HepG2 (cell line): ENCODE data around the gene ABCC8. TPM values are rescaled to one million over a fixed set of nuclear protein-coding genes. Genes with fewer than 3 reads are reported as not detected.

ENCODE experiments used
- ATAC-seq: fragments of 200-7000 bp; cut with Tn5 transposase; 3 replicates; pipeline ENCODE4 v1.9.1; 2020; ENCODE audit warnings: mild to moderate bottlenecking, moderate library complexity
- BruUV-seq: library from RNA; stranded (reverse); fragments of 400-500 nt; replicated peaks from 2 replicates; lab custom pipeline; 2021; lab: Mats Ljungman, UMichigan
- CTCF ChIA-PET: fragments of 300-600 bp; formaldehyde crosslinking; extraction: SDS; loops from one replicate; lab custom pipeline; 2021; ENCODE audit warnings: low total read pairs, inconsistent platforms, low intra/inter-chr PET ratio; lab: Yijun Ruan, JAX
- POLR2A ChIA-PET: fragments of 350-600 bp; sonication (Branson Sonifier 250); formaldehyde crosslinking; loops from one replicate; lab custom pipeline; 2020; ENCODE audit warnings: antibody characterized with exemption, inconsistent platforms; lab: Yijun Ruan, JAX
- DNase-seq: peaks from one replicate; pipeline ENCODE4 v3.0.0-alpha.2; 2015; ENCODE audit warnings: low spot score
- FAIRE-seq: peaks from 3 replicates; lab custom pipeline; 2011; peaks lifted over from hg19 to GRCh38; lab: Jason Lieb, UNC
- H2AFZ ChIP-seq: one replicate; pipeline ENCODE4 v1.6.1; 2011; ENCODE audit warnings: low read length, inconsistent platforms
- H3K27ac ChIP-seq: fragments of 300-600 bp; 3 replicates; pipeline ENCODE4 v1.8.0; 2011; ENCODE audit warnings: mixed run types, mild to moderate bottlenecking, mixed read lengths, low read length, inconsistent platforms; ENCODE audit not compliant: insufficient read depth; ENCODE audit errors: extremely low read length
- H3K27me3 ChIP-seq, 2 experiments: fragments of 200-600 bp in 1 of 2; 2 replicates in 1 of 2; 3 replicates in 1 of 2; pipeline versions ENCODE4 v1.6.0 to v1.8.0; 2011; ENCODE audit warnings: low read length in 2 of 2, mild to moderate bottlenecking in 2 of 2, moderate library complexity in 2 of 2, inconsistent platforms in 1 of 2; ENCODE audit not compliant: insufficient read depth in 2 of 2, control insufficient read depth in 1 of 2
- H3K36me3 ChIP-seq, 2 experiments: fragments of 200-600 bp in 1 of 2; replicated peaks in 1 of 2; 2 replicates in 1 of 2; 3 replicates in 1 of 2; pipeline versions ENCODE4 v1.5.1 to v1.8.0; 2011; ENCODE audit warnings: low read length in 2 of 2, inconsistent platforms in 1 of 2; ENCODE audit not compliant: insufficient read depth in 2 of 2, control insufficient read depth in 1 of 2
- H3K4me1 ChIP-seq: 2 replicates; pipeline ENCODE4 v1.5.1; 2012; ENCODE audit warnings: low read length, inconsistent platforms; ENCODE audit not compliant: insufficient read depth
- H3K4me2 ChIP-seq: 2 replicates; pipeline ENCODE4 v1.6.0; 2011; ENCODE audit warnings: low read depth, low read length, inconsistent platforms
- H3K4me3 ChIP-seq, 3 experiments: fragments of 200-600 bp in 1 of 3; sonication (generic), shearing (Covaris generic) in 1 of 3; replicated peaks in 1 of 3; 2 replicates each; pipeline ENCODE4 v1.5.1; 2011 to 2016; ENCODE audit warnings: low read length in 3 of 3, inconsistent platforms in 2 of 3, low read depth in 2 of 3, mild to moderate bottlenecking in 2 of 3, control low read depth in 1 of 3, mixed read lengths in 1 of 3; ENCODE audit not compliant: insufficient read depth in 1 of 3
- H3K79me2 ChIP-seq: one replicate; pipeline ENCODE4 v1.6.1; 2011; ENCODE audit warnings: low read length, inconsistent platforms; ENCODE audit not compliant: insufficient read depth
- H3K9ac ChIP-seq: 2 replicates; pipeline ENCODE4 v1.6.0; 2011; ENCODE audit warnings: mild to moderate bottlenecking, low read depth, low read length, inconsistent platforms; ENCODE audit not compliant: insufficient read depth
- H3K9me3 ChIP-seq: 2 replicates; pipeline ENCODE4 v1.5.1; 2012; ENCODE audit warnings: mild to moderate bottlenecking, low read length
- H4K20me1 ChIP-seq: 2 replicates; pipeline ENCODE4 v1.6.0; 2011; ENCODE audit warnings: inconsistent platforms, mild to moderate bottlenecking, low read length, moderate library complexity; ENCODE audit not compliant: insufficient read depth
- JUNB ChIP-seq: sonication (generic); formaldehyde crosslinking; IDR thresholded peaks from 2 replicates; pipeline ENCODE4 v1.8.0; 2022; ENCODE audit warnings: missing genetic modification reagents, mild to moderate bottlenecking, borderline replicate concordance
- MIER2 ChIP-seq: IDR thresholded peaks from 2 replicates; pipeline ENCODE4 v1.6.1; 2016; ENCODE audit warnings: missing biosample characterization, missing genetic modification reagents
- NFIB ChIP-seq: sonication (generic); formaldehyde crosslinking; IDR thresholded peaks from 2 replicates; pipeline ENCODE4 v1.9.0; 2021; ENCODE audit warnings: missing genetic modification reagents, mild to moderate bottlenecking, borderline replicate concordance
- RXRA ChIP-seq: sonication (generic); formaldehyde crosslinking; IDR thresholded peaks from 2 replicates; pipeline ENCODE4 v1.5.1; 2020; ENCODE audit warnings: missing genetic modification reagents
- SRSF4 ChIP-seq: fragments of 200-400 bp; formaldehyde crosslinking; IDR thresholded peaks from one replicate; pipeline ENCODE4 v1.6.1; 2018; ENCODE audit warnings: mild to moderate bottlenecking, low read depth, low read length, moderate library complexity; ENCODE audit not compliant: poor library complexity, severe bottlenecking
- ZNF816 ChIP-seq: sonication (generic); formaldehyde crosslinking; IDR thresholded peaks from 2 replicates; pipeline ENCODE4 v1.8.0; 2022; ENCODE audit warnings: missing genetic modification reagents, mild to moderate bottlenecking, borderline replicate concordance
- ZNF839 ChIP-seq: sonication (generic); formaldehyde crosslinking; IDR thresholded peaks from 2 replicates; pipeline ENCODE4 v1.4.0; 2020; ENCODE audit warnings: missing genetic modification reagents, mild to moderate bottlenecking, borderline replicate concordance
- WGBS: methylation state at CpG from one replicate; pipeline ENCODE4 v1.1.6; 2017; ENCODE audit warnings: low lambda C conversion rate; 5-methylcytosine and 5-hydroxymethylcytosine counted together
- in situ Hi-C: cut with HindIII; loops from 2 replicates; pipeline ENCODE4 v1.10.0; 2017; ENCODE audit warnings: low pct_unique_long_range_greater_than_20kb; ENCODE audit not compliant: extremely low pct_ligation_motif_present
- intact Hi-C: fragments of 100-400 bp; cut with micrococcal nuclease; formaldehyde crosslinking; loops from one replicate; pipeline ENCODE4 v1.10.0; 2022; ENCODE audit not compliant: unreplicated experiment
- polyA plus RNA-seq, 8 experiments: library from polyadenylated mRNA; depleted of rRNA in 3 of 8; stranded (reverse) in 7 of 8; unstranded in 1 of 8; fragments of >200 nt; fragmentation: Illumina TruSeq in 4 of 8; extraction: Trizol in 4 of 8; gene quantifications; 2 replicates each; pipeline versions ENCODE4 v1.2.1 to v1.2.3, GENCODE V29; 2011 to 2016; ENCODE audit warnings: low read depth in 4 of 8, missing spikeins in 1 of 8, mixed read lengths in 1 of 8; ENCODE audit not compliant: insufficient read depth in 1 of 8
- total RNA-seq, 5 experiments: library from RNA; depleted of rRNA; stranded (reverse); fragments of >200 nt; fragmentation: Illumina TruSeq; extraction: Trizol; gene quantifications; 2 replicates each; pipeline ENCODE4 v1.2.3, GENCODE V29; 2016; ENCODE audit warnings: low read depth in 1 of 5
- TF ChIP-seq, protein P1 (sequence below): sonication (generic); formaldehyde crosslinking; IDR thresholded peaks from 2 replicates; pipeline ENCODE4 v1.5.0; 2020; ENCODE audit warnings: mild to moderate bottlenecking, missing genetic modification reagents
- TF ChIP-seq, protein P2 (sequence below): IDR thresholded peaks from 2 replicates; pipeline ENCODE4 v1.6.1; 2016
- TF ChIP-seq, protein P3 (sequence below): sonication (generic); formaldehyde crosslinking; IDR thresholded peaks from 2 replicates; pipeline ENCODE4 v1.5.0; 2020; ENCODE audit warnings: missing genetic modification reagents, mild to moderate bottlenecking, borderline replicate concordance

Gene ABCC8
- total and polyA plus RNA-seq, 2 of the 13 experiments (the other 11 are each of a cell fraction or from before 2014, with no cell fraction given) = not detected

DNA sequence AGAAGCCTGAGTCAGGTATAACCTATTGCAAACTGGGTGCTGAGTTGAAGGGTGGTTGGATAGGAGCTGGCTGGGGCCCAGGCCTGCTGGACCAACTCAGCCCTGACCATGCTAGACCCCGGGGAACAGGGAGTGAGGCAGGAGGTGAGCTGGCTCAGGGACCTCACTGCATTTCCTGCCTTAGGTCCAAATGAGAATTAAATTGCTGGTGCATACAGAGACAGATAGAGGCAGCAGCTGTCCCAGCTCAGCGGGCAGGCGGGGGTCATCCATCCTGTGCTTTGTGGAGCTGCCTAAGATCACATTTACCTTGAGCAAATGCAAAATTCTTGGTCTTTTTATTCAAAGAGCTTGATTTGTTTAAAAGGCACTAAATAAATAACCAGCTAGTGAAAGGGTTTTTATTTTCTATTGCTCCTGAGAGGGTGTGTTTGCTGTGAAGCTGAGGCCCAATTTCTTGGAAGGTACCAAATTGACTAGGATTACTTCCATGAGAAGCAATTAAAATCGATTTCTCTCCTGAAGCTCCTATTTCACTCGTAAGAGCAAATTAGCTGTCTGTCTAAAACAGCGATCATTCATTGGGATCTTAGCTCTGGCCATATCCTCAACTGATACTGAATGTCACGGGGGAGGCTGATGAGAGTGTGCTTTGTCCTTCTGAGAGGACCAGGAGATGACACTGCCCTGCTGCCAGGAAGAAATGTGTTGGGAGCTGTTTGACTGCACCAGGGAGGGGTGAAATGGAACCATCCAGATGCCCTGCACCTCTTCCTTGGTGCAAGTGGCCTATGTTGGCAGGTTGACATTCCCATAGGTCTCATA lies 42.6 kb upstream of the ABCC8 start:
- H3K4me2 ChIP-seq = no peak overlapping the region
- in situ Hi-C loops = loop anchor here (25.0 kb wide), 1 partner anchor 282 kb away; no protein-coding TSS in a partner anchor
- no TSS peak for BruUV-seq
- no peak overlapping the region for H3K9ac ChIP-seq
- no peaks in the 10 kb centered on the region for H3K4me1 ChIP-seq
- no peaks in the 10 kb centered on the region for H4K20me1 ChIP-seq
- TF ChIP-seq MIER2 (CRISPR knock-in tag) = no peak
- FAIRE-seq (no peak), ATAC-seq (no peak), DNase-seq (no peak)
- H3K36me3 ChIP-seq = no peaks in the 10 kb centered on the region
- no peaks in the 10 kb centered on the region for H3K79me2 ChIP-seq
- ChIA-PET CTCF (no interaction called here), POLR2A (no interaction called here)
- intact Hi-C loops = no loop called here
- H3K27ac ChIP-seq = no peak overlapping the region
- H3K4me3 ChIP-seq = no peak overlapping the region
- no peaks in the 10 kb centered on the region for H3K9me3 ChIP-seq
- WGBS = 34% methylated on average over 7 of the region's 7 CpGs
- no peak overlapping the region for H2AFZ ChIP-seq
- H3K27me3 ChIP-seq = peaks cover 0 to 5% of the 10 kb centered on the region in 2 experiments; a peak in 1 of 5 replicates

DNA sequence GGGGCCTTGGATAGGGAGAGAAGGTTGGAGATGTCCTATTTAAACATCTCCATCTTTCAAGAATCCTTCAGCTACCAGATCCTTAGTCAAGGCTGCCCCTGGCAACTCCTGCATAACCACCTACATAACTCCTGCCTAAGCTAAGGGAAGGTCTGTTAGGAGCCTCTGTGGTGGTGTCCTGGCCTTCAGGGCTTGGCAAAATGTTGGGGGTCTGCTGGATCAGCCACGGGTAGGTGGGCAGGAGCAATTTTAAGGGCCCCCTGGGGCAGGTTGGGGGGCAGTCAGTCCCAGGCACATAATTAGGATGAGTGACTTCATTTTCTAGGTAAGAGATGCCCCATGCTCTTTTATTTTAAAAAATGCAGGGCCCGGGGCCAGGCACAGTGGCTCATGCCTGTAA lies 41.7 kb upstream of the ABCC8 start:
- POLR2A ChIA-PET = no interaction called here
- CTCF ChIA-PET = no interaction called here
- Histone ChIP-seq H3K27me3 (peaks cover 1 to 5% of the 10 kb centered on the region in 2 experiments; a peak in 3 of 5 replicates), H4K20me1 (no peaks in the 10 kb centered on the region), H3K9me3 (no peaks in the 10 kb centered on the region), H3K79me2 (no peaks in the 10 kb centered on the region), H3K4me2 (no peak overlapping the region), H3K9ac (no peak overlapping the region), H3K36me3 (no peaks in the 10 kb centered on the region), H3K4me3 (no peak overlapping the region), H3K4me1 (no peaks in the 10 kb centered on the region), H3K27ac (no peak overlapping the region), H2AFZ (no peak overlapping the region)
- intact Hi-C loops (no loop called here), in situ Hi-C loops (loop anchor here (25.0 kb wide), 1 partner anchor 281 kb away; no protein-coding TSS in a partner anchor)
- BruUV-seq = no TSS peak
- 20% methylated on average over 2 of the region's 2 CpGs for WGBS
- no peak for DNase-seq
- ATAC-seq = no peak
- no peak for FAIRE-seq
- TF ChIP-seq, protein P1, sequence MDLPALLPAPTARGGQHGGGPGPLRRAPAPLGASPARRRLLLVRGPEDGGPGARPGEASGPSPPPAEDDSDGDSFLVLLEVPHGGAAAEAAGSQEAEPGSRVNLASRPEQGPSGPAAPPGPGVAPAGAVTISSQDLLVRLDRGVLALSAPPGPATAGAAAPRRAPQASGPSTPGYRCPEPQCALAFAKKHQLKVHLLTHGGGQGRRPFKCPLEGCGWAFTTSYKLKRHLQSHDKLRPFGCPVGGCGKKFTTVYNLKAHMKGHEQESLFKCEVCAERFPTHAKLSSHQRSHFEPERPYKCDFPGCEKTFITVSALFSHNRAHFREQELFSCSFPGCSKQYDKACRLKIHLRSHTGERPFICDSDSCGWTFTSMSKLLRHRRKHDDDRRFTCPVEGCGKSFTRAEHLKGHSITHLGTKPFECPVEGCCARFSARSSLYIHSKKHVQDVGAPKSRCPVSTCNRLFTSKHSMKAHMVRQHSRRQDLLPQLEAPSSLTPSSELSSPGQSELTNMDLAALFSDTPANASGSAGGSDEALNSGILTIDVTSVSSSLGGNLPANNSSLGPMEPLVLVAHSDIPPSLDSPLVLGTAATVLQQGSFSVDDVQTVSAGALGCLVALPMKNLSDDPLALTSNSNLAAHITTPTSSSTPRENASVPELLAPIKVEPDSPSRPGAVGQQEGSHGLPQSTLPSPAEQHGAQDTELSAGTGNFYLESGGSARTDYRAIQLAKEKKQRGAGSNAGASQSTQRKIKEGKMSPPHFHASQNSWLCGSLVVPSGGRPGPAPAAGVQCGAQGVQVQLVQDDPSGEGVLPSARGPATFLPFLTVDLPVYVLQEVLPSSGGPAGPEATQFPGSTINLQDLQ (CRISPR knock-in tag) = no peak
- TF ChIP-seq JUNB (CRISPR knock-in tag) (no peak), ZNF816 (CRISPR knock-in tag) (no peak), NFIB (CRISPR knock-in tag) (no peak), RXRA (no peak), ZNF839 (CRISPR knock-in tag) (no peak), SRSF4 (no peak)
- TF ChIP-seq, protein P2, sequence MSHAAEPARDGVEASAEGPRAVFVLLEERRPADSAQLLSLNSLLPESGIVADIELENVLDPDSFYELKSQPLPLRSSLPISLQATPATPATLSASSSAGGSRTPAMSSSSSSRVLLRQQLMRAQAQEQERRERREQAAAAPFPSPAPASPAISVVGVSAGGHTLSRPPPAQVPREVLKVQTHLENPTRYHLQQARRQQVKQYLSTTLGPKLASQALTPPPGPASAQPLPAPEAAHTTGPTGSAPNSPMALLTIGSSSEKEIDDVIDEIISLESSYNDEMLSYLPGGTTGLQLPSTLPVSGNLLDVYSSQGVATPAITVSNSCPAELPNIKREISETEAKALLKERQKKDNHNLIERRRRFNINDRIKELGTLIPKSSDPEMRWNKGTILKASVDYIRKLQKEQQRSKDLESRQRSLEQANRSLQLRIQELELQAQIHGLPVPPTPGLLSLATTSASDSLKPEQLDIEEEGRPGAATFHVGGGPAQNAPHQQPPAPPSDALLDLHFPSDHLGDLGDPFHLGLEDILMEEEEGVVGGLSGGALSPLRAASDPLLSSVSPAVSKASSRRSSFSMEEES (CRISPR knock-in tag) = no peak
- TF ChIP-seq, protein P3, sequence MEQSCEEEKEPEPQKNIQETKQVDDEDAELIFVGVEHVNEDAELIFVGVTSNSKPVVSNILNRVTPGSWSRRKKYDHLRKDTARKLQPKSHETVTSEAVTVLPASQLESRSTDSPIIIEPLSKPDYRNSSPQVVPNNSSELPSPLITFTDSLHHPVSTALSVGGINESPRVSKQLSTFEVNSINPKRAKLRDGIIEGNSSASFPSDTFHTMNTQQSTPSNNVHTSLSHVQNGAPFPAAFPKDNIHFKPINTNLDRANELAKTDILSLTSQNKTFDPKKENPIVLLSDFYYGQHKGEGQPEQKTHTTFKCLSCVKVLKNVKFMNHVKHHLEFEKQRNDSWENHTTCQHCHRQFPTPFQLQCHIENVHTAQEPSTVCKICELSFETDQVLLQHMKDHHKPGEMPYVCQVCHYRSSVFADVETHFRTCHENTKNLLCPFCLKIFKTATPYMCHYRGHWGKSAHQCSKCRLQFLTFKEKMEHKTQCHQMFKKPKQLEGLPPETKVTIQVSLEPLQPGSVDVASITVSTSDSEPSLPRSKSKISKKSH = no peak
